Fibroblast of lung (primary cell): Measurements from ENCODE around the gene L2HGDH. TPM values are rescaled to one million over a fixed set of nuclear protein-coding genes. Genes with fewer than 3 reads are reported as not detected.

Source experiments
- DNase-seq, 2 donors: peaks; one replicate each; pipeline versions ENCODE4 v3.0.0 to v3.0.0-alpha.2; 2010; ENCODE audit warnings: low read depth in 2 of 2
- H2AFZ ChIP-seq: 2 replicates; pipeline ENCODE4 v1.5.1; 2012; ENCODE audit warnings: low read length, control low read depth, inconsistent platforms
- H3K27ac ChIP-seq: 2 replicates; pipeline ENCODE4 v1.5.1; 2011; ENCODE audit warnings: low read length, control low read depth; ENCODE audit not compliant: insufficient read depth
- H3K27me3 ChIP-seq: 2 replicates; pipeline ENCODE4 v1.5.1; 2011; ENCODE audit warnings: mild to moderate bottlenecking, low read length; ENCODE audit not compliant: control insufficient read depth, insufficient read depth
- H3K36me3 ChIP-seq: 2 replicates; pipeline ENCODE4 v1.5.1; 2011; ENCODE audit warnings: low read length; ENCODE audit not compliant: control insufficient read depth, insufficient read depth
- H3K4me1 ChIP-seq: 2 replicates; pipeline ENCODE4 v1.5.1; 2011; ENCODE audit warnings: low read length; ENCODE audit not compliant: control insufficient read depth, insufficient read depth; ENCODE audit errors: extremely low read depth
- H3K4me2 ChIP-seq: 2 replicates; pipeline ENCODE4 v1.5.1; 2011; ENCODE audit warnings: low read length, control low read depth; ENCODE audit not compliant: insufficient read depth; ENCODE audit errors: extremely low read depth
- H3K4me3 ChIP-seq, 4 experiments: fragments of 200-600 bp in 1 of 4; sonication (generic) in 1 of 4; replicated peaks in 1 of 4; 2 replicates each; pipeline ENCODE4 v1.5.1; 2011 to 2016; ENCODE audit warnings: low read length in 4 of 4, low read depth in 3 of 4, mild to moderate bottlenecking in 3 of 4, control low read depth in 2 of 4, inconsistent platforms in 1 of 4, mixed read lengths in 1 of 4; ENCODE audit not compliant: insufficient read depth in 1 of 4; ENCODE audit errors: control extremely low read depth in 1 of 4
- H3K79me2 ChIP-seq: 2 replicates; pipeline ENCODE4 v1.5.1; 2012; ENCODE audit warnings: mild to moderate bottlenecking, low read length, inconsistent platforms; ENCODE audit not compliant: control insufficient read depth, insufficient read depth
- H3K9ac ChIP-seq: 2 replicates; pipeline ENCODE4 v1.5.1; 2011; ENCODE audit warnings: mild to moderate bottlenecking, low read length, control low read depth; ENCODE audit not compliant: insufficient read depth
- H3K9me3 ChIP-seq: 2 replicates; pipeline ENCODE4 v1.5.1; 2012; ENCODE audit warnings: low read depth, low read length; ENCODE audit not compliant: control insufficient read depth, insufficient read depth
- H4K20me1 ChIP-seq: 2 replicates; pipeline ENCODE4 v1.5.1; 2011; ENCODE audit warnings: low read length; ENCODE audit not compliant: control insufficient read depth, insufficient read depth; ENCODE audit errors: extremely low read depth
- CTCF ChIP-seq, 2 donors: IDR thresholded peaks in 1 of 2; conservative IDR thresholded peaks in 1 of 2; 1 replicate in 1 of 2; 2 replicates in 1 of 2; pipeline ENCODE4 v1.5.1; 2011 to 2012; ENCODE audit warnings: low read length in 2 of 2, control low read depth in 1 of 2, inconsistent platforms in 1 of 2, low read depth in 1 of 2, mild to moderate bottlenecking in 1 of 2
- EZH2 ChIP-seq: IDR thresholded peaks from 2 replicates; pipeline ENCODE4 v1.5.1; 2012; ENCODE audit warnings: low read length, control low read depth, mild to moderate bottlenecking; ENCODE audit errors: missing control alignments
- polyA plus RNA-seq, 2 donors: library from polyadenylated mRNA; depleted of rRNA in 1 of 2; stranded (reverse) in 1 of 2; unstranded in 1 of 2; fragments of >200 nt; gene quantifications; 2 replicates each; pipeline ENCODE4 v1.2.1, GENCODE V29; 2011 to 2012; ENCODE audit warnings: missing spikeins in 1 of 2
- total RNA-seq: library from RNA; depleted of rRNA; stranded (reverse); fragments of >200 nt; gene quantifications from 2 replicates; pipeline ENCODE4 v1.2.1, GENCODE V29; 2014

L2HGDH gene
- total and polyA plus RNA-seq, 2 donors (not counting 1 experiment from before 2014, with no cell fraction given): 3.0 to 3.8 TPM

GRCh38 chr14:50231475-50232275 is 80.4 kb downstream of the L2HGDH start, which contains the start of gene SOS2:
Gene SOS2, minus strand, starts transcription at chr14:50231578. Its CDS starts 295 bp downstream, at chr14:50231283.
- no peaks in the 10 kb centered on the region for H3K9me3 ChIP-seq
- H3K4me1 ChIP-seq: peaks cover 2% of the 10 kb centered on the region
- TF ChIP-seq CTCF (conservative IDR thresholded peaks at IDR 0.05 in 1 of 2, IDR thresholded peaks at IDR 0.05 in 1 of 2; ENCODE audit: low read depth in 1 of 2, low read length in 2 of 2) (no peak), EZH2 (no peak)
- peaks cover 39% of the 10 kb centered on the region for H3K79me2 ChIP-seq
- peak within 1 kb of the TSS; percentile 88 for H3K27ac ChIP-seq
- DNase-seq: peak; percentile 80 to 81
- peak within 1 kb of the TSS; percentile 75 to 98 (median 82) for H3K4me3 ChIP-seq
- no peaks in the 10 kb centered on the region for H3K36me3 ChIP-seq
- peak within 1 kb of the TSS; percentile 84 for H3K9ac ChIP-seq
- no peaks in the 10 kb centered on the region for H4K20me1 ChIP-seq
- H3K27me3 ChIP-seq: no peaks in the 10 kb centered on the region
- H2AFZ ChIP-seq: peak within 1 kb of the TSS; percentile 97
- peak within 1 kb of the TSS; percentile 91 for H3K4me2 ChIP-seq

GRCh38 chr14:50230701-50231474 is 81.1 kb downstream of the L2HGDH start:
- H4K20me1 ChIP-seq: no peaks in the 10 kb centered on the region
- peak overlapping the region; percentile 88 for H3K27ac ChIP-seq
- peak overlapping the region; percentile 70 for H2AFZ ChIP-seq
- peak overlapping the region; percentile 70 to 98 (median 82) for H3K4me3 ChIP-seq
- no peaks in the 10 kb centered on the region for H3K9me3 ChIP-seq
- no peaks in the 10 kb centered on the region for H3K36me3 ChIP-seq
- H3K9ac ChIP-seq: peak overlapping the region; percentile 84
- no peaks in the 10 kb centered on the region for H3K27me3 ChIP-seq
- peak overlapping the region; percentile 87 for H3K4me2 ChIP-seq
- H3K79me2 ChIP-seq: peaks cover 47% of the 10 kb centered on the region
- peak; percentile 54 to 77 for DNase-seq
- H3K4me1 ChIP-seq: peaks cover 4% of the 10 kb centered on the region
- TF ChIP-seq CTCF (conservative IDR thresholded peaks at IDR 0.05 in 1 of 2, IDR thresholded peaks at IDR 0.05 in 1 of 2; ENCODE audit: low read depth in 1 of 2, low read length in 2 of 2): no peak
- TF ChIP-seq EZH2: no peak

- Histone ChIP-seq H3K4me2 (peak overlapping the region; percentile 87), H3K27me3 (no peaks in the 10 kb centered on the region), H3K9ac (peak overlapping the region; percentile 84), H3K36me3 (no peaks in the 10 kb centered on the region), H3K4me3 (peak overlapping the region; percentile 70 to 98 (median 82)), H3K4me1 (peaks cover 8% of the 10 kb centered on the region), H3K9me3 (no peaks in the 10 kb centered on the region), H3K79me2 (peaks cover 47% of the 10 kb centered on the region), H4K20me1 (no peaks in the 10 kb centered on the region), H2AFZ (no peak overlapping the region), H3K27ac (peak overlapping the region; percentile 88)
- no peak for TF ChIP-seq EZH2
- no peak for TF ChIP-seq CTCF (conservative IDR thresholded peaks at IDR 0.05 in 1 of 2, IDR thresholded peaks at IDR 0.05 in 1 of 2; ENCODE audit: low read depth in 1 of 2, low read length in 2 of 2)
- no peak for DNase-seq
Measured at GRCh38 chr14:50230401-50230700, 81.7 kb downstream of the L2HGDH start.
